ENCODE results near the gene GMPS. TPM values are rescaled to one million over a fixed set of nuclear protein-coding genes. Genes with fewer than 3 reads are reported as not detected.
A peak's percentile ranks its signal among the peaks of the same experiment; 100 is the strongest.

GMPS gene
- total and polyA plus RNA-seq, 2 of the 13 experiments (the other 11 are each of a cell fraction or from before 2014, with no cell fraction given): 29.6 to 85.5 TPM

DNA sequence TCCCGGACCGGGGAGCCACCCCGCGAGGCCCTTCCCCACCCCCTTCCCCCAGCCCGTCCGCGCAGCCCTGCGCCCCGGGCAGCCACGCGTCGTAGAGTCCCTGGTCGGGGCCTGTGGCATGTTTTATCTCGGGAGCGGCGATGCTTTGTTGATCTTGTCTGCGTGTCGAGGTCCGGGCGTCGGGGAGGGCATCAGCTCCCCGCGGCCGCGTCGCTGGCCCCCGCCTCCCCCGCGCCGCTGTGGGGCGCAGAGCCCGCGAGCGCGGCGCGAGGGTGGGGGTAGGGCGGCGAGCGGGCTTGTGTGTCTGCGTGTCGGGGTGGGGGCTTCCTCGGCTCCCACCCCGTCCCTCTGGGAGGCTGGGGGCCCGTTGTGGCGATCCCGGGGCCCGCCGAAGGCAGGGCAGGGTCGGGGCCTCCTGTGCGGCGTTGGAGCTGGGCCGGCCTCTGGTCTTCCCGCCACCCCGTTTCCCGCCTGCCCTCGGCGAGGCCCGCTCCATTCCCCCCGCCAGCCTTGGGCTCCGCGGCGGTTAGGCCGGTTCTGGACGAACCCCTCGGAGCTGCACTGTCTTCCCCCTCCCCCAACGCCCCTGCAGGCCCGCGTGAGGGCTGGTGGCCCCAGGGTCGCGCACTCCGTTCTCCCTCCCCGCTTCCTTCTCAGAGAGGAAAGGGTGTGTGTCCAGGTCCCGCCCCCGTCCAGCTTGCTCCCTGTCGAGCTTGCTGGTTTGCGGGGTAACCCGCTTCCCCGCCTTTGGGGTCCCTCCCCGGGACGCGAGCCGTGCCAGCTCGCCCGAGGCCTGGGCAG lies 695 bp downstream of the GMPS start (continued):
- TF ChIP-seq, protein P1, sequence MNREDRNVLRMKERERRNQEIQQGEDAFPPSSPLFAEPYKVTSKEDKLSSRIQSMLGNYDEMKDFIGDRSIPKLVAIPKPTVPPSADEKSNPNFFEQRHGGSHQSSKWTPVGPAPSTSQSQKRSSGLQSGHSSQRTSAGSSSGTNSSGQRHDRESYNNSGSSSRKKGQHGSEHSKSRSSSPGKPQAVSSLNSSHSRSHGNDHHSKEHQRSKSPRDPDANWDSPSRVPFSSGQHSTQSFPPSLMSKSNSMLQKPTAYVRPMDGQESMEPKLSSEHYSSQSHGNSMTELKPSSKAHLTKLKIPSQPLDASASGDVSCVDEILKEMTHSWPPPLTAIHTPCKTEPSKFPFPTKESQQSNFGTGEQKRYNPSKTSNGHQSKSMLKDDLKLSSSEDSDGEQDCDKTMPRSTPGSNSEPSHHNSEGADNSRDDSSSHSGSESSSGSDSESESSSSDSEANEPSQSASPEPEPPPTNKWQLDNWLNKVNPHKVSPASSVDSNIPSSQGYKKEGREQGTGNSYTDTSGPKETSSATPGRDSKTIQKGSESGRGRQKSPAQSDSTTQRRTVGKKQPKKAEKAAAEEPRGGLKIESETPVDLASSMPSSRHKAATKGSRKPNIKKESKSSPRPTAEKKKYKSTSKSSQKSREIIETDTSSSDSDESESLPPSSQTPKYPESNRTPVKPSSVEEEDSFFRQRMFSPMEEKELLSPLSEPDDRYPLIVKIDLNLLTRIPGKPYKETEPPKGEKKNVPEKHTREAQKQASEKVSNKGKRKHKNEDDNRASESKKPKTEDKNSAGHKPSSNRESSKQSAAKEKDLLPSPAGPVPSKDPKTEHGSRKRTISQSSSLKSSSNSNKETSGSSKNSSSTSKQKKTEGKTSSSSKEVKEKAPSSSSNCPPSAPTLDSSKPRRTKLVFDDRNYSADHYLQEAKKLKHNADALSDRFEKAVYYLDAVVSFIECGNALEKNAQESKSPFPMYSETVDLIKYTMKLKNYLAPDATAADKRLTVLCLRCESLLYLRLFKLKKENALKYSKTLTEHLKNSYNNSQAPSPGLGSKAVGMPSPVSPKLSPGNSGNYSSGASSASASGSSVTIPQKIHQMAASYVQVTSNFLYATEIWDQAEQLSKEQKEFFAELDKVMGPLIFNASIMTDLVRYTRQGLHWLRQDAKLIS (CRISPR knock-in tag; IDR thresholded peaks at IDR 0.05): 0 out of 2 replicates have a peak, but pooled peaks have one; percentile 76
- TF ChIP-seq, protein P2, sequence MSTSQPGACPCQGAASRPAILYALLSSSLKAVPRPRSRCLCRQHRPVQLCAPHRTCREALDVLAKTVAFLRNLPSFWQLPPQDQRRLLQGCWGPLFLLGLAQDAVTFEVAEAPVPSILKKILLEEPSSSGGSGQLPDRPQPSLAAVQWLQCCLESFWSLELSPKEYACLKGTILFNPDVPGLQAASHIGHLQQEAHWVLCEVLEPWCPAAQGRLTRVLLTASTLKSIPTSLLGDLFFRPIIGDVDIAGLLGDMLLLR (CRISPR knock-in tag; IDR thresholded peaks at IDR 0.05): peak; percentile 81
- TF ChIP-seq KDM5B (CRISPR knock-in tag; IDR thresholded peaks at IDR 0.05; ENCODE audit: borderline replicate concordance): 0 out of 2 replicates have a peak, but pooled peaks have one; percentile 44
- TF ChIP-seq, protein P3, sequence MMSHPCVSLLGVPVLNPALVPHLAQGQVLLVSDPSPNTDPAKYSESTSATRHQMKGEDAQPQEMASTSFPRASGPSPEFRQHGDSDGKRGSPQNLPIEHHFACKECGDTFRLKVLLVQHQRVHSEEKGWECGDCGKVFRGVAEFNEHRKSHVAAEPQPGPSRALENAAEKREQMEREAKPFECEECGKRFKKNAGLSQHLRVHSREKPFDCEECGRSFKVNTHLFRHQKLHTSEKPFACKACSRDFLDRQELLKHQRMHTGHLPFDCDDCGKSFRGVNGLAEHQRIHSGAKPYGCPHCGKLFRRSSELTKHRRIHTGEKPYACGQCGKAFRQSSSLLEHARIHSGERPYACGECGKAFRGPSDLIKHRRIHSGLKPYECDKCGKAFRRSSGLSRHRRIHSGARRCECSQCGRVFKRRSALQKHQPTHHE (CRISPR knock-in tag; IDR thresholded peaks at IDR 0.05; ENCODE audit: borderline replicate concordance): 0 out of 2 replicates have a peak, but pooled peaks have one; percentile 30
- TF ChIP-seq ETV5 (CRISPR knock-in tag; IDR thresholded peaks at IDR 0.05; ENCODE audit: borderline replicate concordance): no peak; the same call in 1 of the 2 replicates
- peak; percentile 63 for TF ChIP-seq ZNF781 (CRISPR knock-in tag; IDR thresholded peaks at IDR 0.05; ENCODE audit: borderline replicate concordance, not compliant biosample characterization)
- TF ChIP-seq ZNF562 (CRISPR knock-in tag; IDR thresholded peaks at IDR 0.05; ENCODE audit: borderline replicate concordance): no peak
- TF ChIP-seq ZNF331 (CRISPR knock-in tag; IDR thresholded peaks at IDR 0.05): 0 out of 2 replicates have a peak, but pooled peaks have one; percentile 36
- 0 out of 2 replicates have a peak, but pooled peaks have one; percentile 34 for TF ChIP-seq EED (CRISPR knock-in tag; IDR thresholded peaks at IDR 0.05)
- no peak for TF ChIP-seq KDM3A (CRISPR knock-in tag; IDR thresholded peaks at IDR 0.05; ENCODE audit: low read depth)
- no peak for TF ChIP-seq ZNF678 (CRISPR knock-in tag; IDR thresholded peaks at IDR 0.05)
- 0 out of 2 replicates have a peak, but pooled peaks have one; percentile 28 for TF ChIP-seq ZNF292 (CRISPR knock-in tag; IDR thresholded peaks at IDR 0.05; ENCODE audit: borderline replicate concordance, low read depth)
- TF ChIP-seq FOXA3 (CRISPR knock-in tag; IDR thresholded peaks at IDR 0.05): no peak
- TF ChIP-seq HOXA9 (CRISPR knock-in tag; IDR thresholded peaks at IDR 0.05; ENCODE audit: borderline replicate concordance): 0 out of 2 replicates have a peak, but pooled peaks have one; percentile 12
- TF ChIP-seq ZBTB7B (CRISPR knock-in tag; IDR thresholded peaks at IDR 0.05): peak; percentile 39; the same call in 1 of the 2 replicates
- TF ChIP-seq ZNF558 (CRISPR knock-in tag; IDR thresholded peaks at IDR 0.05; ENCODE audit: borderline replicate concordance): peak; percentile 54; the same call in 1 of the 2 replicates
- TF ChIP-seq HOXA5 (CRISPR knock-in tag; IDR thresholded peaks at IDR 0.05): peak; percentile 7; the same call in 1 of the 2 replicates
